Thyroid gland (tissue), 4 donors: ENCODE measurements around the gene HNRNPF.

Source experiments
- CTCF ChIP-seq, 6 experiments: fragments of 200-600 bp in 3 of 6; fragments of 450-650 bp in 3 of 6; sonication (generic) in 3 of 6; IDR thresholded peaks; one replicate each; pipeline ENCODE4 v1.5.1; 2016 to 2019; ENCODE audit warnings: antibody characterized with exemption in 6 of 6, mild to moderate bottlenecking in 2 of 6, inconsistent platforms in 1 of 6, moderate library complexity in 1 of 6
- POLR2A ChIP-seq, 2 donors: fragments of 450-650 bp; IDR thresholded peaks; one replicate each; pipeline ENCODE4 v1.6.1; 2017; ENCODE audit warnings: antibody characterized with exemption in 2 of 2, mild to moderate bottlenecking in 2 of 2, moderate library complexity in 1 of 2

- TF ChIP-seq CTCF (IDR thresholded peaks at IDR 0.05) (no peak), POLR2A (IDR thresholded peaks at IDR 0.05) (no peak)
These were observed 16.2 kb downstream of the HNRNPF start for GRCh38 chr10:43392748-43393147.
